GM23338 (cell line): ENCODE data around the gene SPATS2. TPM values are rescaled to one million over a fixed set of nuclear protein-coding genes. Genes with fewer than 3 reads are reported as not detected.

Experiments
- ATAC-seq: fragments of 200-7000 bp; cut with Tn5 transposase; 3 replicates; pipeline ENCODE4 v1.9.1; 2020
- DNase-seq: peaks from one replicate; pipeline ENCODE4 v3.0.0-alpha.2; 2015; ENCODE audit warnings: low spot score
- H2AFZ ChIP-seq: fragments of 200-600 bp; sonication (generic); 2 replicates; pipeline ENCODE4 v1.8.0; 2016; ENCODE audit warnings: antibody characterized with exemption, mild to moderate bottlenecking, moderate library complexity
- H3F3A ChIP-seq: fragments of 200-600 bp; sonication (generic); replicated peaks from 2 replicates; pipeline ENCODE4 v1.8.0; 2017; ENCODE audit warnings: antibody characterized with exemption, mixed run types, low read depth
- H3K27ac ChIP-seq: fragments of 200-600 bp; sonication (generic); 2 replicates; pipeline ENCODE4 v1.6.1; 2016; ENCODE audit warnings: low read depth
- H3K27me3 ChIP-seq: fragments of 200-600 bp; sonication (generic); 2 replicates; pipeline ENCODE4 v1.8.0; 2016; ENCODE audit warnings: mild to moderate bottlenecking, mixed run types, moderate library complexity; ENCODE audit not compliant: insufficient read depth
- H3K36me3 ChIP-seq: fragments of 200-600 bp; sonication (generic); 2 replicates; pipeline ENCODE4 v1.8.0; 2016; ENCODE audit warnings: mild to moderate bottlenecking; ENCODE audit not compliant: insufficient read depth
- H3K4me1 ChIP-seq: fragments of 200-600 bp; sonication (generic); 2 replicates; pipeline ENCODE4 v1.8.0; 2016; ENCODE audit warnings: mild to moderate bottlenecking, moderate library complexity; ENCODE audit not compliant: insufficient read depth
- H3K4me2 ChIP-seq: fragments of 200-600 bp; sonication (generic); 2 replicates; pipeline ENCODE4 v1.7.1; 2017; ENCODE audit warnings: mixed run types
- H3K4me3 ChIP-seq: fragments of 200-600 bp; sonication (generic); 2 replicates; pipeline ENCODE4 v1.6.1; 2016; ENCODE audit warnings: mixed run types
- H3K79me2 ChIP-seq: fragments of 200-600 bp; sonication (generic); replicated peaks from 2 replicates; pipeline ENCODE4 v1.8.0; 2017; ENCODE audit warnings: mild to moderate bottlenecking; ENCODE audit not compliant: insufficient read depth
- H3K9me2 ChIP-seq: fragments of 200-600 bp; sonication (generic); 2 replicates; pipeline ENCODE4 v1.8.0; 2017; ENCODE audit not compliant: insufficient read depth
- H4K20me1 ChIP-seq: fragments of 200-600 bp; sonication (generic); replicated peaks from 2 replicates; pipeline ENCODE4 v1.8.0; 2017; ENCODE audit warnings: mild to moderate bottlenecking; ENCODE audit not compliant: insufficient read depth
- H3K27ac Mint-ChIP-seq: 2 replicates; pipeline ENCODE4 v1.8.0; 2020; ENCODE audit warnings: inconsistent platforms, mild to moderate bottlenecking, moderate library complexity, mixed read lengths
- H3K27me3 Mint-ChIP-seq: 3 replicates; pipeline ENCODE4 v1.8.0; 2022; ENCODE audit warnings: low read depth, mild to moderate bottlenecking, moderate library complexity, mixed read lengths, inconsistent platforms; ENCODE audit not compliant: insufficient read depth, poor library complexity
- H3K36me3 Mint-ChIP-seq: 3 replicates; pipeline ENCODE4 v1.8.0; 2021; ENCODE audit warnings: low read depth, mild to moderate bottlenecking, inconsistent platforms, moderate library complexity, mixed read lengths
- H3K4me1 Mint-ChIP-seq: 3 replicates; pipeline ENCODE4 v1.8.0; 2020; ENCODE audit warnings: mild to moderate bottlenecking, inconsistent platforms, mixed read lengths
- H3K4me3 Mint-ChIP-seq: 3 replicates; pipeline ENCODE4 v1.8.0; 2021; ENCODE audit warnings: moderate library complexity, mild to moderate bottlenecking, inconsistent platforms, mixed read lengths
- H3K9me3 Mint-ChIP-seq: 3 replicates; pipeline ENCODE4 v1.8.0; 2020; ENCODE audit warnings: moderate library complexity, mild to moderate bottlenecking, inconsistent platforms, mixed read lengths
- CREB1 ChIP-seq: fragments of 250-450 bp; sonication (Bioruptor Pico); IDR thresholded peaks from 2 replicates; pipeline ENCODE4 v1.5.0; 2020; ENCODE audit warnings: low read depth, mild to moderate bottlenecking, moderate library complexity
- CTCF ChIP-seq, 2 experiments: fragments of 200-600 bp in 1 of 2; sonication (generic) in 1 of 2; conservative IDR thresholded peaks; 2 replicates each; pipeline versions ENCODE4 v1.5.1 to v1.6.1; 2016 to 2017; ENCODE audit warnings: antibody characterized with exemption in 2 of 2, low read depth in 2 of 2, mild to moderate bottlenecking in 2 of 2, moderate library complexity in 1 of 2
- ETS1 ChIP-seq: IDR thresholded peaks from 2 replicates; pipeline ENCODE4 v1.6.1; 2016; ENCODE audit warnings: antibody characterized with exemption
- EZH2 ChIP-seq: fragments of 200-600 bp; sonication (generic); IDR thresholded peaks from one replicate; pipeline ENCODE4 v1.8.0; 2017; ENCODE audit warnings: antibody characterized with exemption, mild to moderate bottlenecking, low read depth; ENCODE audit not compliant: unreplicated experiment
- EZH2phosphoT487 ChIP-seq: fragments of 200-600 bp; sonication (generic); IDR thresholded peaks from one replicate; pipeline ENCODE4 v1.8.1; 2018; ENCODE audit warnings: antibody characterized with exemption; ENCODE audit not compliant: unreplicated experiment
- JUNB ChIP-seq: IDR thresholded peaks from one replicate; pipeline ENCODE4 v1.6.1; 2016; ENCODE audit warnings: antibody characterized with exemption; ENCODE audit not compliant: unreplicated experiment
- NANOG ChIP-seq: IDR thresholded peaks from 2 replicates; pipeline ENCODE4 v1.6.1; 2016; ENCODE audit warnings: antibody characterized with exemption, borderline replicate concordance
- POLR2AphosphoS5 ChIP-seq: IDR thresholded peaks from 2 replicates; pipeline ENCODE4 v1.6.1; 2016; ENCODE audit warnings: antibody characterized with exemption, low read depth
- REST ChIP-seq: IDR thresholded peaks from one replicate; pipeline ENCODE4 v1.6.1; 2018; ENCODE audit warnings: antibody characterized with exemption; ENCODE audit not compliant: unreplicated experiment
- STAT1 ChIP-seq: IDR thresholded peaks from one replicate; pipeline ENCODE4 v1.6.1; 2016; ENCODE audit warnings: antibody characterized with exemption; ENCODE audit not compliant: unreplicated experiment
- ZNF114 ChIP-seq: fragments of 250-450 bp; sonication (Bioruptor Pico); IDR thresholded peaks from 2 replicates; pipeline ENCODE4 v1.5.0; 2020; ENCODE audit warnings: mild to moderate bottlenecking, moderate library complexity
- ZNF462 ChIP-seq: fragments of 250-450 bp; sonication (Bioruptor Pico); IDR thresholded peaks from 2 replicates; pipeline ENCODE4 v1.5.0; 2020; ENCODE audit warnings: mild to moderate bottlenecking, moderate library complexity
- polyA plus RNA-seq: library from polyadenylated mRNA; unstranded; fragments of >200 nt; fragmentation: Nextera tagmentation; extraction: Ambion mirVana; gene quantifications from 2 replicates; pipeline ENCODE4 v1.2.1, GENCODE V29; 2016
- total RNA-seq: library from RNA; depleted of rRNA; stranded (reverse); fragments of >200 nt; shearing (Covaris generic); gene quantifications from 2 replicates; pipeline ENCODE4 v1.2.3, GENCODE V29; 2014

Gene SPATS2
- total and polyA plus RNA-seq, 2 experiments from 2014 or later = 20.6 to 61.0 TPM

GRCh38 chr12:49489154-49489553, 121.9 kb downstream of the SPATS2 start:
- Histone ChIP-seq H3K4me1 (peaks cover 21% of the 10 kb centered on the region), H3K4me3 (no peak overlapping the region), H3K9me2 (no peaks in the 10 kb centered on the region), H2AFZ (no peak overlapping the region), H3K27me3 (no peaks in the 10 kb centered on the region), H3K27ac (peak overlapping the region; percentile 4; the same call in 1 of the 2 replicates), H3K36me3 (no peaks in the 10 kb centered on the region), H3K4me2 (no peak overlapping the region; the same call in 1 of the 2 replicates), H3F3A (no peaks in the 10 kb centered on the region), H4K20me1 (no peaks in the 10 kb centered on the region), H3K79me2 (no peaks in the 10 kb centered on the region)
- TF ChIP-seq POLR2AphosphoS5 (no peak), EZH2phosphoT487 (no peak), CREB1 (CRISPR knock-in tag) (no peak), ZNF462 (CRISPR knock-in tag) (no peak), ZNF114 (CRISPR knock-in tag) (no peak), ETS1 (no peak), STAT1 (no peak), REST (no peak), NANOG (no peak), CTCF (conservative IDR thresholded peaks at IDR 0.05; ENCODE audit: low read depth in 2 of 2) (no peak), JUNB (no peak), EZH2 (no peak)
- H3K9me3 Mint-ChIP-seq = no peaks in the 10 kb centered on the region
- H3K36me3 Mint-ChIP-seq = peaks cover 9% of the 10 kb centered on the region; the same call in 1 of the 3 replicates
- ATAC-seq (no peak), DNase-seq (no peak)
- peaks cover 30% of the 10 kb centered on the region for H3K4me1 Mint-ChIP-seq
- no peak overlapping the region for H3K27ac Mint-ChIP-seq
- H3K4me3 Mint-ChIP-seq = no peak overlapping the region
- H3K27me3 Mint-ChIP-seq = peaks cover 8% of the 10 kb centered on the region
